Endothelial cell of umbilical vein (primary cell): ENCODE measurements around the gene CENPB.

Source experiments
- EZH2 ChIP-seq: IDR thresholded peaks from 2 replicates; pipeline ENCODE4 v1.6.1; 2012; ENCODE audit warnings: borderline replicate concordance, low read depth, mild to moderate bottlenecking, moderate library complexity, low read length, inconsistent platforms; ENCODE audit not compliant: severe bottlenecking
- GATA2 ChIP-seq: IDR thresholded peaks from 2 replicates; pipeline ENCODE4 v1.7.0; 2011; ENCODE audit warnings: low read depth, mild to moderate bottlenecking, moderate library complexity, mixed read lengths, low read length; ENCODE audit not compliant: insufficient read length, insufficient read depth
- JUN ChIP-seq: IDR thresholded peaks from 2 replicates; pipeline ENCODE4 v1.6.1; 2011; ENCODE audit warnings: borderline replicate concordance, low read depth; ENCODE audit not compliant: insufficient read length, insufficient read depth
- POLR2A ChIP-seq: IDR thresholded peaks from 2 replicates; pipeline ENCODE4 v1.6.1; 2012; ENCODE audit warnings: low read depth, mild to moderate bottlenecking, control low read depth, low read length
- POLR2AphosphoS5 ChIP-seq: IDR thresholded peaks from 2 replicates; pipeline ENCODE4 v1.6.1; 2012; ENCODE audit warnings: low read depth, mild to moderate bottlenecking, control low read depth, low read length, moderate library complexity; ENCODE audit not compliant: insufficient read depth
- TF ChIP-seq, protein P1 (sequence below): IDR thresholded peaks from 2 replicates; pipeline ENCODE4 v1.6.1; 2011; ENCODE audit not compliant: insufficient read depth, insufficient read length
- TF ChIP-seq, protein P2 (sequence below), 2 donors: IDR thresholded peaks; 1 replicate in 1 of 2; 2 replicates in 1 of 2; pipeline ENCODE4 v1.5.1; 2011; ENCODE audit warnings: low read length in 2 of 2, mild to moderate bottlenecking in 2 of 2, moderate library complexity in 2 of 2, control low read depth in 1 of 2, inconsistent platforms in 1 of 2, low read depth in 1 of 2; ENCODE audit not compliant: insufficient read depth in 1 of 2; ENCODE audit errors: extremely low read depth in 1 of 2

DNA sequence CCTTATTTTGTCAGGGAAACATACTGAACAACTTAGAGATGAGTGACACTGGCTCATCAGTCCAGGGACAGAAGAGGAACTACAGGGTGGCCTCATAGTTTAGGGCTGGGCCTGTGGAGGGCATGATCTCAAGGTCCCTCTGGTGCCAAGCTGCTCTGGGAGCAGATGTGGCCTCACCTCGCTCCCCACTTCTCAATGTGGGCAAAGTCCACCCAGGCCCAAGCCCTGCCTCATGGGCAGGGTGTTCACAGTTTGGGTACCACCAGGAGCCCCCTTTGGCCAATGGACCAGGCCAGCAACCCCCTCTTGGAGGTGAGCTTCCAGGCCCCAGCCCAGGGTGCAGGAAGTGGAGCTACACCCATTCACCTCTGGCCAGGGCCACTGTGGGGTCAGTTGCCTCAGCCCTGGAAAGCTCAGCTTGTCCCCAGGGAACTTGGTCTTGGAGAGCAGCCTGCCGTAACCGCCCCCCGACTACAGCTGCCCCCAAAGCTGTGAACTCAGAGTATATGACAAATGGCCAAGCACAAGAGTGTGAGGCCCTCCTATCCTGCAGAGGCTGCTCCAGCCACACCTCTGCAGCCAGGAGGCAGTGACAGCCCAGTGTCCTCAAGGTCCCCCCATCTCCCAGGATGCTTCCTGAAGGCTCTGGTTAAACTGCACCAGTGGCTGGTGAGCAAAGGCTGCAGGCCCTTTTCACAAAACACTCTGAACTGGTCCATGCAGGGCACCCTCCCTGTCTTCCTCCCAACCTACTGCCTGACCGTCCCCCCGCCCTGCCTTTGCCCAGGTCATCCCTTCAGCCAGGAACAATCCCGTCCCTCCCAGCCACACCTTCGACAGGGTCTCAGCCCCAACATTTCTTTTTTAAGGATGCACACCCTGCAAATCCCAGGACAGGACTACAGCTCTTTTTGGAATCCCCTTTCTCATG is 22.6 kb downstream of the CENPB start:
- TF ChIP-seq, protein P1, sequence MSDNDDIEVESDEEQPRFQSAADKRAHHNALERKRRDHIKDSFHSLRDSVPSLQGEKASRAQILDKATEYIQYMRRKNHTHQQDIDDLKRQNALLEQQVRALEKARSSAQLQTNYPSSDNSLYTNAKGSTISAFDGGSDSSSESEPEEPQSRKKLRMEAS: no peak
- TF ChIP-seq, protein P2, sequence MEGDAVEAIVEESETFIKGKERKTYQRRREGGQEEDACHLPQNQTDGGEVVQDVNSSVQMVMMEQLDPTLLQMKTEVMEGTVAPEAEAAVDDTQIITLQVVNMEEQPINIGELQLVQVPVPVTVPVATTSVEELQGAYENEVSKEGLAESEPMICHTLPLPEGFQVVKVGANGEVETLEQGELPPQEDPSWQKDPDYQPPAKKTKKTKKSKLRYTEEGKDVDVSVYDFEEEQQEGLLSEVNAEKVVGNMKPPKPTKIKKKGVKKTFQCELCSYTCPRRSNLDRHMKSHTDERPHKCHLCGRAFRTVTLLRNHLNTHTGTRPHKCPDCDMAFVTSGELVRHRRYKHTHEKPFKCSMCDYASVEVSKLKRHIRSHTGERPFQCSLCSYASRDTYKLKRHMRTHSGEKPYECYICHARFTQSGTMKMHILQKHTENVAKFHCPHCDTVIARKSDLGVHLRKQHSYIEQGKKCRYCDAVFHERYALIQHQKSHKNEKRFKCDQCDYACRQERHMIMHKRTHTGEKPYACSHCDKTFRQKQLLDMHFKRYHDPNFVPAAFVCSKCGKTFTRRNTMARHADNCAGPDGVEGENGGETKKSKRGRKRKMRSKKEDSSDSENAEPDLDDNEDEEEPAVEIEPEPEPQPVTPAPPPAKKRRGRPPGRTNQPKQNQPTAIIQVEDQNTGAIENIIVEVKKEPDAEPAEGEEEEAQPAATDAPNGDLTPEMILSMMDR (IDR thresholded peaks at IDR 0.05; ENCODE audit: extremely low read depth in 1 of 2, insufficient read depth in 1 of 2, low read depth in 1 of 2, low read length in 2 of 2): no peak
- TF ChIP-seq POLR2A: no peak
- no peak for TF ChIP-seq POLR2AphosphoS5
- no peak for TF ChIP-seq EZH2
- no peak for TF ChIP-seq JUN
- TF ChIP-seq GATA2: no peak
